GM19328 (cell line): Measurements from ENCODE around the gene UNC5C.
"Not testable (repeated sequence)": the region's sequence is repeated elsewhere in the genome, so short reads cannot be mapped to it uniquely, and the experiment has no call there.

ENCODE experiments used
- ATAC-seq: cut with Tn5 transposase; IDR thresholded peaks from one replicate; pipeline ENCODE4 v1.9.1; 2021; ENCODE audit warnings: mild to moderate bottlenecking, moderate library complexity; ENCODE audit not compliant: unreplicated experiment

Gene UNC5C

DNA sequence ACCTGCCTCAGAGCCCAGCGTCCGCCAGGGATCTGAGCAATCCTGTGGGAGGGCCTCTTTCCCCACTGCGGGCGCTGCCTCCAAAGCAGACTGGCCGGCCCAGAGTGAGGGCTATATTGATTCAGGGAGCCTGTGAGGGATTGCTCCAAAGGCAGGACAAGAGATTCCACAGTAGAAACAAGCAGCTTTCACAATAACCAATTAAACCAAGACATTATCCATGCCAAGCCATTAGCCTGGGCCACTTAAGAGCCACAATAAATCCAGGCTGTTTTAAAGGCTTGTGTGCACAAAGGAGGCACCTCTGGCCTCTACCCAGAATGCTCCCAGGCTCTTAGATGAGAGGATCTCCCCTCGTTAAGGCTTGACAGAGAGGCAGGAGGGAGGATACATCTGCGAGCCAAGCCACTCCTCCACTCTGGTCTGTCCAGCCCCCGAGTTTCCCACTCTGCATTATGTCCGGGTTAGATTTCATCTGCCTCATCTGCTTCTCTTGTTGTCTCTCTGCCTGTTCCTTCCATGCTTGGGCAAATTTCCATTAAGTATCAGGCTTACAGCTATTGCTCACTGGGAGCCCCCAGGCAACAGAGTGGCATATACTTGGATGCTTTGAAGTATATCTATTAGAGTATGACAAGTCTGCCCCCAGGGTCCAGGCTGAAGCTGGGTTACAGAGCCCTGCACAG lies 357.9 kb downstream of the UNC5C start:
- ATAC-seq, result no peak

DNA sequence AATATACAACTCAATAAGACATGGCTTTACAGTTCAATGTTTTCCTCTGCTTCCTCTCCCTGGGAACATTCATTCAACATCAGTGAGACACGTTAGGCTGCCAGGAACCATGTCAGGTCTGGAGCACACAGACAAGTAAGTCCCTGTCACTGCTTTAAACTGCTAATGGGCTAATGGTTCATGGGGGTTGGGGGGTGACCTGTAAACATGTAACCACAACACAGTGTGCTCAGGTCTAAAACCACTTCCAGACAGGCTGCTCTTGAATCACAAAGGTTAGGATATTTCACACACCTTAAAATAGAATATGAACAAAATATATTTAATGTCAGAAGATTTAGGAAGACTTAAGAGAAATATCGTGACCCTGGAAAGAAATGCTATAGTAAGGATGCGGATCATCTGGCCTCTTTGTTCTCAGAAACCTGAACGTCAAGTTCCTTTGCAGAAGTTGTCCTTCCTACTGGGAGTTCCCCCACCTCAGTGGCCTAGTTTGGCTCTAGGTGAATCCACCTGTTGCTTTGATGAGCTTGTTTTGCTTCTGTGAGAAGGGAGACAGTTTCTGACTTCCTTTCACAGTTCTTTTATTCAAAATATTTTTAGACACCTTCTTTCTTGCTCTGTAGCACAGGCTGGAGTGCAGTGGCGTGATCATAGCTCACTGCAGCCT lies 359.9 kb downstream of the UNC5C start:
- ATAC-seq, result no peak

DNA sequence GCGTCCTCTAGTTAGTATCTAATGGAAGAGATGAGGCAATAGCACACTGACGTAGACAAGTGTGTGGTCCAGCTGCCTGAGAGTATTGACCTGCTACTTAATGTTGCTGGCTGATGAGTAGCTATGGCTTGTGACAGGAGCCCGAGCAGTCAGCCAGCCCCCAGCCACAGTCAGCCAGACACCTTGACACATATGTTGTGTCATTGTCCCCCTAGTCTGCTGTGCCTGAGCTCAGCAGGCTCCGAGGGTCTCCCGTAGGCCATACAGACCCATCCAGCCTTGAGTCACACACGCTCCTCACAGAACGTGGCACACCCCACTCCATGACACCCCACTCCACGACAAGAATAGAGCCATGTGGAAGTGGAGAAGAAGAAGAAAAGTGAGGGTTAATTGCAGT lies 362.1 kb downstream of the UNC5C start:
- ATAC-seq, result no peak

DNA sequence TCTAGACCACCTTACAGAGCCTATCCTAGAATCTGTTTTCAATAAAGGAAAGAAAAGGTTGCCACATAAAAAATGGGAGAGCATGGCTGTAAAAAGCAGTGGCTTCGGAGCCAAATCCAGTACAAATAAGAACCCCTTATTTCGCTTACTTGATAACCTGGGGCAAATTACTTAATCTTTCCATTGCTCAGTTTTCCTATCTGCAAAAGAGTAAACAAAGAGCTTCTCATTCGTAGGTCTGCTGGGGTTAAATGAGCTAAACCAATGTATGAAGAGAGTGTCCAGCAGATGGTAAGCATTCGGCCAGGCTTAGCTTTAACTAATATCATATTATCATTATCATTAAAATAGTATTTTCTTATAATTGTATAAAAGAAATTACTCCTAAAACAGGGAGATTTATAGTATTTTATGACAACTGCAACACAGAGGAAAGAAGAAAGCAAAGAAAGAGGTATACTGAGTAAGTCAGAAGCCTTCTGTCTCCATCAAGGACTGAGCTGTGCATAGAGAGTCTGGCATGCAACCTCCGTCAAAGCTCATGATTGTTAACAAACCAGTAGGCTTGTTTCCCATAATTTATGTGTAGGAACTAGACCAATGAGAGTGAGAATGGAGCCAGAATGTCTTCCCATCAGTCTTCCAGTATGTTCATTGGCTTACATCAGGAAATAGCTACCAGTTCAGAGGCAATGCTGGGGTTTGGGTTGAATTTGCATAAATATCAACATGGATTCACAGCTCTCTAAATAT lies 364.9 kb downstream of the UNC5C start:
- no peak for ATAC-seq

DNA sequence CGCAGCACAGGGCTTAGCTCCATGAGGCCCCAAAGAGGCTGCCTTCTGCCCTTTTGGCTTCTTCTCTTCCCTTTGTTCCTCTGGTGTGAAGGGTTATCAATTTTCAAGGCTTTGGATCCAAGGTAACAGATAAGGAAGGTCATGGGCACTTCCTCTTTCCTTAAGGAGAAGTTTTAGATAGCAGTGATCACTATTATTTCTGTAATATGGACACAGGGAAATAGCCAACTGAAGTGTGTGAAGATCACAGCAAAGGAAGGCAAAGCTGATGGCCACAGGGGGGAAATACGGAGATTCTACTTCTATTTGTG lies 366.8 kb downstream of the UNC5C start:
- no peak for ATAC-seq

DNA sequence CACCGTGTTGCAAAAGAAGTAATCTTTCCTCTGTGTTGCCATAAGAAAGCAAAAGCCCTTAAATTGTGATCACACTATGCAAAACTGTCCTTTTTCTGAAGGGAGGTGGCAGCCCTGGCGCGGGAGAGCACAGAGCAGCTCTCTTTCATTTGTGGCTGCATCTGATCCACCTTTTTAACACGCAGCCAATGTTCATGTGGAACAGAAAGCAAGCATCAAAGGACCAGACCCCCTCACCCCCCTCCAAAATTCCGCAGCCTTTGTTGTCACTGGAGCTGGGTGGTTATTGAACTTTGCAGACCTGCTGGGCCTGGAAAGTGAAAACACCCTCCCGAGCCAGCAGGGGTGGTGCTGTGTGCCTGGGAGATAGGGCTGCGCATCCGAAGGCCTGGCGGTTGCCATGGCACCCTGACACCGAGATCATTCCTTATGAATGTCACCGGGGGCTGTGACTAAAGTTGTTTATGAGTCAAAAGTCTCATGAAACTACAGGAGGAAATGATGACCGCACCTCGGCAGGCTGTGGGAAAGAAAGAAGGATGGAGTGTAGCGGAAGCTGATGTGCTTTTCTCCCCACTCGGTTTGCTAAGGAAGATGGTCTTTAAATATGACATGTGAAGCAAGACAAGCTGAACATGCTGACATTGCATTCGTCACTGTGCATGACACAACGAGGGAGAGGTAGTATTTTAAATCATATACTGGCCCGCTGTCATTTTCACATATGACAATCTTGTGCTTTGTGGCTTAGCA lies 367.4 kb downstream of the UNC5C start:
- no peak for ATAC-seq

DNA sequence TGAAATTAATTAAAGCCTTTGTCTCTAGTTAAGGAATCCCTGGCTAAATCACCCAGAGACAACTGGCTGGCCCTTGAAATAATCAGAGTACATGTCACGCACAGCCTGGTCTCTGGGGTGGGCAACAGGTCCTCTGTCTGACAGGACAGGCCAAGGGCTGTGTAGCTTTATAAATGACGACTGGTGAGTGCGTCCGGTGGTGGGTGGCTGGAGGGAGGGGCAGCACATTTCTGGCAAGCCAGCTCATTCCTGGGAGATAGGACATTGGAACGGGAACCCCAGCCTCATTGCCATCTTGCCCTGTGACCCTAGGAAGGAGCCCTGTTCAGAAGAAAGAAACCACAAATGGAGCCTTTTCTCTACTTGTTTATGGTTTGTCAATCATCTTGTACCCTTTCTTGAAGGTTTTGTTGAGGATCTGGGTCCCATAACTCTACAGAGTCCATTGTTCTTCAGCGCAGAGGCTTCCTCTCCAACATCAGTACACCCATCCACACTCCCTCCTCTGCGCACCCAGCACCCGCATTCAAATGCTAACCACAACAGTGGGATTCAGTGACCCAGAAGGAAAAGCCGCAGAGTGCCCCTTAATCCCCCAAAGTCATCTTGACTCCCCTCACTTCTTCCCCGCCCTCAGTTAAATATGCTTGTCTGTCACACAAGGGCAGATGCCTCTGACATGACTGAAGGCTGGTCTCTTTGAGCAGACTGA lies 368.1 kb downstream of the UNC5C start:
- ATAC-seq, result no peak

DNA sequence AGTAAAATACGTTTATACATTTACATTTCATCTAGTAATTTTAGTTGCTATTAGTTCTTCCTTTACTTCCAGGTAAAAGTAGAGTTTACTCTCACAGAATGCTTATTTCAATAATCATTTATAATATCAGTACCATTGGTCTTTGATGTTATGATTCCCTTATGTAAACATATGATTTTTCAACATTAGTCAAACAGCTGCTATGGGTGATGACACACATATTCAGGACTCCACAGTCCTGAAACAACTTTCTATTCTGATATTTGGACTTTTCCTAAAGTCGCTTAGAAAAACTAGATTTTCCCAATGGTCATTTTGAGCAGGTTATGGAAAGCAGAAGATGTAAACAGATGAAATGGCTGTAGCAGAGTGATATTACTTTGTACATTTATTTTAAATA lies 369.8 kb downstream of the UNC5C start:
- ATAC-seq, result no peak

DNA sequence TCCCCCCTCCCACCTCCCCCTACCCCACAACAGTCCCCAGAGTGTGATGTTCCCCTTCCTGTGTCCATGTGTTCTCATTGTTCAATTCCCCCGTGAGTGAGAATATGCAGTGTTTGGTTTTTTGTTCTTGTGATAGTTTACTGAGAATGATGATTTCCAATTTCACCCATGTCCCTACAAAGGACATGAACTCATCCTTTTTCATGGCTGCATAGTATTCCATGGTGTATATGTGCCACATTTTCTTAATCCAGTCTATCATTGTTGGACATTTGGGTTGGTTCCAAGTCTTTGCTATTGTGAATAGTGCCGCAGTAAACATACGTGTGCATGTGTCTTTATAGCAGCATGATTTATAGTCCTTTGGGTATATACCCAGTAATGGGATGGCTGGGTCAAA lies 377.4 kb downstream of the UNC5C start:
- ATAC-seq, result not testable (repeated sequence)

DNA sequence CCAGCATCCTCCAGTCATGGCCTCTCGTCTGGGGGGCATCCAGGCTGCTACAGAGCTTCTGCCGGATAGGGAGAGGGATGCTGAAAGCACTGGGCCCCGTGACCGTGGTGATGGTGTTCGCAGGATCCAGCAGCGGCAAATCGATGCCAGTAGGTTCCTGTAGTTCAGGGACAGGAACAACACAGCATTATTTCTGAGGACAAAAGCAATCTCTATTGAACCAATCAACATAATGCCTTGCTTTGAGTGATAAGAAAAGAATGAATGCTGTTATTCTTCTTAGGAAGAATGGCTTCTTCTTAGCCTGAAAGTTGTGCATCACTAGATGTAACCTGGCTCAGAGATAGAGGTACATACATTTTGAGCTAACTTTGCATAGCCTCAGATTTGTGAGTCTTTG lies 378.6 kb downstream of the UNC5C start:
- ATAC-seq, result no peak

DNA sequence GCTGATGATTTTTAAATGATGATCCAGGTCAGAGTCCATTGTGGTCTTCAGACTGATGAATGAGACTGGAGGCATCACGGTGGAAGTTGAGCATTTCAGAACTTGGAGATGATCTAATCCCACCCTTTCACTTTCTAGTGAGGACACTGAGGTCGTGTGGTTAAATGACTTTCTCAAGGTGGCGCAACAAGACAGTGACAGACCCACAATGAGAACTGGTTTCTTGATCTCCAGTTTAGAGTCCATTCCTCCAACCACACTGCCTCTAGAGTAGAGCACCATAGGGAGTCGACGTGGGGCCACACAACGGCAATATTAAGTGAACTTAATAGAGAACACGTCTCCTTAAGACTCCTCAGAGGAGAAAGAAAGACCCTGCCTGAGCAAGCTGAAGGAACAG lies 381.0 kb downstream of the UNC5C start:
- ATAC-seq, result no peak

DNA sequence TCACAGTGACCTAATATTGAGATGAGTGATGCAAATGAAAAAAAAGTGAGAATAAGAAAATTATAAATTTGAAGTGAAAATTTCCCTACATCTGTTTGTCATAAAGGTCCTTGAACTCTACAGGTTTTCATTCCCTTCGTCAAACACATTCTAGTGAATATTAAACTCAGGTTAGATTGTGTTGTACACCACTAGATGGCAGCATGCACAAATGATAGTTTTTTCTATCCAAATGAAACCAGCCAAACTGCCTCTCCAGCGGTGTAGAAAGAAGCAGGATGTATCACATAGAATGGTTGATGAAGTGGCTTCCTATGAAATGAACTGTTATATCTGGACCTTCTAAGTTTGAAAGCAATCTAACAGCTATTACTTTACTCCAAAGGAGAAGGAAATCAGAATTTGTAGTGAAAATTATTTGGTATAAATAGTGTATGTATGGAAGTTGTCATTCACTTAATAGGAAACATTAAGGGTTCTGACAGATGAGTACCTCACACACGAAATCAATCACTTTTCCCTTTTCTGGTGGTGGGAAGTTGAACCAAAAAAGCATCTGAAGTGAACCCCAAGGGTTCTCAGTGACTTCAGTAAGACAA lies 382.7 kb downstream of the UNC5C start:
- ATAC-seq, result peak; percentile 65

DNA sequence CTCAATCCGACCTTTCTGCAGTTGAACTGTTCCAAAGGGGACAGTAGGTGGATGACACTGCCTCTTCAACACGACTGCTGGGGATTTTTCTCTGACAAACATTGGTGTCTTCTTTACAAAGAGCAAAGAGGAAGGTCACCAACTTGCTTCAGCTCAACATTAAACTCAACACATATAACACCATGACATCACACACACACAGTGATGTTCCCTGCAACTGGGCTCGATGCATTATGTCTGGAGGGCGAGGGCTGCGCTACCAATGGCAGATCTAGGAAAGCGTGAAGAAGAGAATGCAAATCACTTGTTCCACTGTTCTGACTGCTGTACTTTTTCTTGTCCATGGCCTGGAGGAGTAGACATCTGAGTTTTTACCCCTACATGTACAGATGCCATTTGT lies 385.9 kb downstream of the UNC5C start:
- no peak for ATAC-seq

DNA sequence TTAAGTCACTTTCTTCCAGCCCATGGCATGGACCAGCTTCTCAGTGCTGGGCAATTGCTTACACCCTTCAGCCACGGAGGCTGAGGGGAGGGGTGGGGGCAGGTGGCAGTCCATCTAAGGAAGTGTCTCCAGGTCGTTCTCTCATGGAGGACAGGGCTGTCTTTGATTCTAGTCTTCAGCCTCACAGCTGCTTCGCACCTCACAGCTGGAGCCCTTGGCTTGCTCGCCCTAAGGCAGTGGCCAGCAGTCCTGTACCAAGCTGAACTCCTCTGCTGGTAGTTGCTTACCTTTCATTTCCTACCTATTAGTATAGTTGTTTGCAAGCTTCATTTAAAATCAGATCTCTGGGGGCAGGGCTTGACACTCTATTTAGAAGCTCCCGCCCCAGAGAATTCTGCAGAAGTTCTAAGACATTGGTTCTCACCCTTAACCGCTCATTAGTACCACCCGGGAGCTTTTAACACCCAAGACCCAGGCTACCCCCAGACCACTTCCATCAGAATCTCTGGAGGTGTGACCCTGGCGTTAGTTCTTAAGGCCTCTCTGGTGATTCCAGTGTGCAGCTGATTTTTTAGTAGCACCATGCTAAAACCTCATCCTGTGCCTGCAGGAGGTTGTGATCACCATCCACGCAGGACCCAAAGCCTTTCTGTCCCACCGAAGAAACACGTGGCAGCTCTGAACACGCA lies 386.8 kb downstream of the UNC5C start:
- no peak for ATAC-seq

DNA sequence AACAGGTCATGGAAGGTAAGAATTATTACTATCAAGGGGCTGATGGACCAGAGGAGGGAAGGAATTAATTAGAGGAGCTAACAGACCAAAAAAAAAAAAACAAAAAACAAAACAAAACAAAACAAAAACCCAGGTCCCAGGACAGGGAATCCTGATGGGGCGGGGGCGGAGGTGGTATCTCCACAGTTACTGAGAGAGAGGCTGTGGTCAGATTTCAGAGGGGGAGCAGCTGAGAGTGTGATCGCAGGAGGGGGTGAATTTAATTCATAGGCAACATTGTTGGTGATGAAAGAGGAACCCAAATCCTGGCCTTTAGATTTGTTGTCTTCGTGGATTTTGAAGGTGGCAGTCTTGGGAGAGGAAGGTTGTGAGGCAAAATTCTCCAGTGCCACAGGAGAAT lies 389.4 kb downstream of the UNC5C start:
- ATAC-seq, result no peak

DNA sequence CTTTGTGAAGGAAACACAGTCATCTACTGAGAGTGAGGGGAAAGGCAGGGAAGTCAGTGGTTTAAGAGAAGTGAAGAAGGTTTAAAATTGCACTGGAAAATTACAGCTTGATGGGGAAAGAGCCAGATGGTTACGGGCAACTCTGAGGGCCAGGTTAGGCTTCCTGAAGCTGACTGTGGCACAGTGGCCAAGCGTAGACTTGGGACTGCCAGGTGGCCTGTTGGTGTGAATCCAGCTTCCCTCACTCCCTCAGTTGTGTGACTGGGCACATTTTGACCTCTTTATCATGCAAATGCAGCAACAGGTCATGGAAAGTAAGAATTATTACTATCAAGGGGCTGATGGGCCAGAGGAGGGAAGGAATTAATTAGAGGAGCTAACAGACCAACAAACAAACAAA lies 390.1 kb downstream of the UNC5C start:
- no peak for ATAC-seq

DNA sequence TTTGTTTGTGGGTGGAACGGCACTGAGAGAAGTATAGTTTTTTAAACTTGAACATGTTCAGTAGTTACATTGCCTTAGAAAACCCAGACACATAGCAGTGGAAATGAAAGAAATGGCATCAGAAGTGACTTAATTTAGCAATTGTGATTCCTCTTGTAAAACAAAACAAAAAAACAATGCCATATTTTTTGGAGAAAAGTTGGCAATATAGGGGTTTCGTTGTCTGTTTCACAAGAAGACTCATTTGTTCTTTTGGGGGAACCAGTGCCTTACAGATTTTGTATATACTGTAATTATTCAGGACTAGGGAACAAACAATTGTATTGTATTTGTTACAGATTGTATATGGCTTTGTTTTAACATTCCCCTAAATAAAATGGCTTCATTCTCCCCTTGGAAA lies 390.7 kb downstream of the UNC5C start:
- no peak for ATAC-seq

DNA sequence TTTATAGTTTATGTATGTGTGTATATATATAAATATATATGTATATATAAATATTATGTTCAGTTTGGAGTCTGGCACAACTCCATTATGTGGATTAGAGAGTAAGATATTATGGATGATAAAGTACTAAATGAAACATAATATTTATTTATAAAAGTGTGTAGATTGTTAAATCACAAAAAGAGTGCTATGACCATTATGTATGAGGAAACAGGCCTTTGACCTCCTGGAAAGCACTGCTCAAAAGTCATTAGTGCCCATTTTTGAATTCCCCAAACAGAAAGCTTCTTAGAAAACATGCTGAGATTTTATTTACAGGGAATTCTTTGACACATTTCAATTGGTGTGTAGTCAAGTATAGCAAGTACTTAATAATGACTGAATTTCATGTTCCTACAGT lies 391.2 kb downstream of the UNC5C start:
- ATAC-seq, result no peak

DNA sequence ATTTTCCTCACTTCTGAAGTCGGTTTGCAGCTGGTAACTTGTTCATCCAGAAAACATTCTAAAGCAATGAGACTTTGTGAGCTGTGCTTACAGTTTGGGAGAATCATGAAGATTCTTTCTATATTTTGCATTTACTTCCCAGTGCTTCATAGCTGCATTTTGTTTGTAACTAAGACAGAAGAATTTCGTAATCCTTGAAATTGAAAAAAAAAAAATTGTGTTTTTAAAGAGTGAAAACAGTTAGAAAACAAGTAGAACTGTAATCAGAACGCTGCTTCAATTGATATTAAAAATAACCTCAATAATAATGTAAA lies 392.4 kb downstream of the UNC5C start:
- ATAC-seq, result no peak

DNA sequence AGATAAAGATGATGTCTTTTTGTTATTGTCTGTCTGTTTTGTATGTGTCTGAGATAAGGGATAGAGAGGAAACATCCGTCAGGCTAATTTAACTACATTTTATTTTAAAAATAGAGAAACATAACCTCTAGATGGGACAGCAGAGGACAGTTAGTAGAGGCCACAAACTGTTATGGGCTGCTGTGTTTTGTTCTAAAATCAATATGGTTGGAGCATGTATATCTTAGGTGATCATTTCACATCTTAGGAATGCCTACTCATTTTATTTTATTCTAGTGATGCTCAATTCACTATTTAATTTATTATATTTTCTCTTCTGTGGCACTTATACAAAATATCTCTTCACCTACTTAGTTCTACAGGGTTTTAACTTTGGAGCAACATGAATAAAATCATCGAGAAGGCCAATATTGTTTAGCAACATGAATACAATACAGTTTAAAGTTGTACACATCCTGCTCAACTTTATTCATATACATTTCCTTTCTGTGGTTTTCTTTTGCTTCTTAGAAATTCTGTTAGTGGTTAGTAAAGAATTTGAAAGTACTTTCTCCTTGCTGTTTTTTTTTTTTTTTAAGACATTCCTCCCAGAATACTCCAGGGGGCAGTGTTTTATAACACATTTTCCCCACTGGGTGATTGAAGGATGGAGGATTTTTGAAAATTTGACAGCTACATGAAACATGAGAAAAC lies 392.9 kb downstream of the UNC5C start:
- ATAC-seq, result no peak
